Activated T-helper 1 cell treated with anti-CD3 and anti-CD28 coated beads, Interleukin-12 subunit alpha, Interleukin-12 subunit beta, Interleukin-2, Interleukin-4 antibody, amounts not matched to agents 30 ng/mL and 10 ng/mL and 1 ng/mL, durations not matched to agents 14 hours and 24 hours and 36 hours (primary cell): ENCODE results near the gene NLRP8. TPM values are rescaled to one million over a fixed set of nuclear protein-coding genes. Genes with fewer than 3 reads are reported as not detected.
"Not testable (repeated sequence)": the region's sequence is repeated elsewhere in the genome, so short reads cannot be mapped to it uniquely, and the experiment has no call there.

Source experiments
- DNase-seq: peaks from one replicate; pipeline ENCODE4 v3.0.0; 2021; ENCODE audit warnings: low spot score
- H3K27ac Mint-ChIP-seq: one replicate; pipeline ENCODE4 v1.8.0; 2021; ENCODE audit warnings: mild to moderate bottlenecking, mixed read lengths
- H3K27me3 Mint-ChIP-seq: one replicate; pipeline ENCODE4 v1.8.0; 2022; ENCODE audit warnings: mild to moderate bottlenecking, moderate library complexity, mixed read lengths; ENCODE audit not compliant: insufficient read depth
- H3K36me3 Mint-ChIP-seq: one replicate; pipeline ENCODE4 v1.8.0; 2021; ENCODE audit warnings: low read depth, mixed read lengths
- H3K4me1 Mint-ChIP-seq: one replicate; pipeline ENCODE4 v1.8.0; 2021; ENCODE audit warnings: low read depth, mixed read lengths
- H3K4me3 Mint-ChIP-seq: one replicate; pipeline ENCODE4 v1.8.0; 2021; ENCODE audit warnings: mild to moderate bottlenecking, moderate library complexity, mixed read lengths
- H3K9me3 Mint-ChIP-seq: one replicate; pipeline ENCODE4 v1.8.0; 2021; ENCODE audit warnings: mixed read lengths
- intact Hi-C: fragments of 100-400 bp; cut with micrococcal nuclease; formaldehyde crosslinking; loops from one replicate; pipeline ENCODE4 v1.15.1; 2024
- total RNA-seq: library from RNA; stranded (reverse); gene quantifications from 2 replicates; pipeline ENCODE4 v1.2.3, GENCODE V29; 2022

Gene NLRP8
- not detected in 2 replicates for total RNA-seq

DNA sequence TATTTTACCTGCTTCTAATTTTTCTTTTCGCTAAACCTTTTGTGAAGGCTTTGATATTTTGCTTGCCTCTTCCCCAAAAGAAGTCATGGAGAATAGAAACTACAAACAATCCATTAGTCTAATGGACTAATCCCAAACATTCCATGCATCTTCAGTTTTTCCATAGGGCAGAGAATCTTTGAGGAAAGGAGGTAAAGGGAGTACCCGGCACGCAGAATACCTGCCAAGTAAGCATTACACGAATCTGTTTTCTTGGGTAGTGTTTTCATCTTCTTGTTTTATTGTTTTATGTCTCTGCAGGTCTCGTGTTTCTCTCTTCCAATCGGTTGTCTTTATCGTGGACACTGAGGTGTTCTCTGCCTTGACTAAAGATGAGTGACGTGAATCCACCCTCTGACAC lies at the start of gene NLRP8:
Gene NLRP8, plus strand, starts transcription at position 301 of the 400 bp plus-strand sequence.
- peaks cover 47% of the 10 kb centered on the region for H3K9me3 Mint-ChIP-seq
- no peak within 1 kb of the TSS for H3K27ac Mint-ChIP-seq
- no peaks in the 10 kb centered on the region for H3K4me1 Mint-ChIP-seq
- DNase-seq, result no peak
- no peaks in the 10 kb centered on the region for H3K36me3 Mint-ChIP-seq
- no peaks in the 10 kb centered on the region for H3K27me3 Mint-ChIP-seq
- no peak within 1 kb of the TSS for H3K4me3 Mint-ChIP-seq
- intact Hi-C loops, result no loop called here

DNA sequence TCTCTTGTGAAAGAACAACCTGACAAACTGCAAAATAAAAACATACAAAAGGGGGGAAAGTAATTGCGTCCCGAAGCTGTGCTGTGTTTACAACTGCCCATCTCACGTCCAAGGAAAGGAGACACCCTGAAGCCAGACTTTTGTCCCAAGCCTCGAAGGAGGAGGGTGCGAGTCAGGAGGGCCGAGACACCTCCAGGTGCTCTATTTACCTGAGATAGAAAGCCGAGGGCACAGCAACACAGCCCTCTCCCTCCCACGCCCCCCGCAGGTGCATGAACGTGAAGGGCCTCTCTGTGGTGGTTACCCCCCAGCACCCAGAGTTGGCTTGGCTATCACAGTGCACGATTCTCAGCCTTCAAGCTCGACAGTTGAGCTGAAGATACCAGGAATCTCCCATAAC lies 48.7 kb upstream of the NLRP8 start:
- H3K4me3 Mint-ChIP-seq, result no peak overlapping the region
- intact Hi-C loops, result no loop called here
- H3K27ac Mint-ChIP-seq, result no peak overlapping the region
- no peaks in the 10 kb centered on the region for H3K27me3 Mint-ChIP-seq
- no peaks in the 10 kb centered on the region for H3K36me3 Mint-ChIP-seq
- no peaks in the 10 kb centered on the region for H3K4me1 Mint-ChIP-seq
- DNase-seq, result no peak
- H3K9me3 Mint-ChIP-seq, result peaks cover 49% of the 10 kb centered on the region

DNA sequence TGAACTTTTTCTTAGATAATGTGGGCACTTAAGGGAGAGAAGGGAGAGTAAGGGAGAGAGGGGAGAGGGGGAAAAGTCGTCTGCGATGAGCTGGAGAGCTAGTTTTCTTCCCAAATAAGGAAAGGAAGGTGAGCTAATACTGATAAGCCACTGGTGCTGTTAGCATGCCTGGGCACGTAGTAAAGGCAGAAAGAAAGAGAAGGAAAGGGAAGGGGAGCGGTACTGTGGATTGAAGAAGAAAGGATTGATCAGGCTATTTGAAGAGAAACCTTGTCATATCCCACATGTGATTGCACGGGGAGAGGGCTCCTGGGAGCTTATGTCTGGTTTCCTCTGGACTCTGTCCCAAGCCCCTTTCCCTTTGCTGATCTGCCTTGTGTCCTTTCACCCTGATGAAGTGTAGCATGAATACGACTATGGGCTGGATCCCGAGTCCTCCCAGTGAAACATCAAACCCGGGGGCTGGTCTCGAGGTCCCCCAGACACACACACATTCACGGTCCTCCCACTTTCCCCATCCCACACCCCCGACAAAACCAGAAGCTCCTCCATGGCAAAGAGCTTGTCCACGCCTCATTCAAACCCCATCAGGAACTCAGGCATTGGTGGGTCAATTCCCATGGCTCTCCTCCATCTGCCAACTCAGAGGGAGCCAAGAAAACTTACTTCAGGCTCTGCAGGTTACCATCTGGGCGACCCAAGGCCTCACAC lies 46.1 kb upstream of the NLRP8 start:
- DNase-seq, result no peak
- intact Hi-C loops, result no loop called here
- peaks cover 58% of the 10 kb centered on the region for H3K9me3 Mint-ChIP-seq
- H3K4me1 Mint-ChIP-seq, result no peaks in the 10 kb centered on the region
- H3K36me3 Mint-ChIP-seq, result no peaks in the 10 kb centered on the region
- no peak overlapping the region for H3K27ac Mint-ChIP-seq
- H3K27me3 Mint-ChIP-seq, result no peaks in the 10 kb centered on the region
- no peak overlapping the region for H3K4me3 Mint-ChIP-seq

DNA sequence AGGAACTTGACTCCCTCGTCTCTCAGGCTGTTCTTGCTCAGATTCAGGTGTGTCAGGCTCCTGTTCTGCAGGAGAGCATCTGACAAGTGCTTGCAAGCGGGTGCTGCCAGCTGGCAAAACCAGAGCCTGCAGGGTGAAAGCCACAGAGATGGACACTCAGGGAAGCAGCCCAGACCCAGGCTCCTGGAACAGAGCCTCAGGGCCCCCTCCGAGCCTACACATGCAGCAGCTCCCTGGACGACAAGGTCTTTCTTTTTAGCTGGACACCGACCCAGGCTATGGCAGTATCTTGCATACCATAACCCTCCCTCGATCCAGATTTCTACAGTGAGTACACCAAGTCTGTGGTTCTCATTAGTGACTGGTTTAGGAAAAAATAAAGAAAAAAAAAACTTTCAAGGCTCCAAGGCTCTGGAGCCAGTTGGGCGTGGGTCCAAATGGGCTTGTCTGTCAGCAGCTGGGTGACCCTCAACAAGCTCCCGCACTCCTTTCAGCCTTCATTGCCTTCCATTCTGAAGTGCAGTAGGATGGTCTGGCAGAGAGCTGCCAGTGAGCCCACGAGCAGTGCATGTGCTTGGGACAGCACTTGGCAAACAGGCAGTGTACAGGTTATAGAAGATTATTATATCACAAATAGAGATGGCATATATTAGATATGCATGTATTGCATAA lies 45.4 kb upstream of the NLRP8 start:
- Mint-ChIP-seq H3K4me3 (no peak overlapping the region), H3K36me3 (no peaks in the 10 kb centered on the region), H3K27me3 (no peaks in the 10 kb centered on the region), H3K27ac (no peak overlapping the region), H3K4me1 (no peaks in the 10 kb centered on the region), H3K9me3 (peaks cover 52% of the 10 kb centered on the region)
- no peak for DNase-seq
- intact Hi-C loops, result no loop called here

DNA sequence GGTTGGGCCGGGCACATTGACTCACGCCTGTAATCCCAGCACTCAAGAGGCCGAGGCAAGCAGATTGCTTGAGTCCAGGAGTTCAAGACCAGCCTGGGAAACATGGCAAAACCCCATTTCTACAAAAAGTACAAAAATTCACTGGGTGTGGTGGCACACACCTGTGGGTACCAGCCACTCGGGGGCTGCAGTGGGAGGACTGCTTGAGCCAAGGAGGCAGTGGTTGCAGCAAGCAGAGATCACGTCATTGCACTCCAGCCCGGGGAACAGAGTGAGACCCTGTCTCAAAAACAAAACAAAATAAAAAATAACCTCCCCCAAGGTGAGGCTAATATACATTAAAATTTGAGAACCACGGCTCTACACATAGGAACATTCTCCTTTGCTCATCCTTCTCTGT lies 40.3 kb upstream of the NLRP8 start:
- intact Hi-C loops, result no loop called here
- peaks cover 57% of the 10 kb centered on the region for H3K9me3 Mint-ChIP-seq
- H3K4me1 Mint-ChIP-seq, result no peaks in the 10 kb centered on the region
- no peak for DNase-seq
- no peak overlapping the region for H3K4me3 Mint-ChIP-seq
- no peaks in the 10 kb centered on the region for H3K36me3 Mint-ChIP-seq
- H3K27ac Mint-ChIP-seq, result no peak overlapping the region
- H3K27me3 Mint-ChIP-seq, result no peaks in the 10 kb centered on the region

DNA sequence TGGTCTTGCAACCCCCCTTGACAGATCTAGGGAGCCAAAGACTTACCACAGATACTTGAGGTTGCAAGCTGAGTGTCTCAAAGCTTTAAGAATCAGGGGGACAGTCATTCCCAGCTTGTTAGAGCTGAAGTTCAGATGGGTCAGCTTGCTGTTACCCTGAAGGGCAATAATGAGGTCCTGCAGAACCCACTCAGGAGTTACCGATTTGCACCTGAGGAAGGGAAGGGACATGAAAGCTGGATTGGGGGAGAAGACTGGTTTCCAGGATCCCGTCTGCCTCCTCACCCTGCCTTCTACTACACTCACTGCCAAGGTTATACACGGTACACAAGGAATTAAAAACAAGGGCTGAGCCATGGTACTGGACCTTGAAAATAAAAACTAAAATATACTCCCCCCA lies 39.9 kb upstream of the NLRP8 start:
- intact Hi-C loops, result no loop called here
- Mint-ChIP-seq H3K4me1 (no peaks in the 10 kb centered on the region), H3K4me3 (no peak overlapping the region), H3K27ac (no peak overlapping the region), H3K9me3 (peaks cover 61% of the 10 kb centered on the region), H3K27me3 (no peaks in the 10 kb centered on the region), H3K36me3 (no peaks in the 10 kb centered on the region)
- no peak for DNase-seq

DNA sequence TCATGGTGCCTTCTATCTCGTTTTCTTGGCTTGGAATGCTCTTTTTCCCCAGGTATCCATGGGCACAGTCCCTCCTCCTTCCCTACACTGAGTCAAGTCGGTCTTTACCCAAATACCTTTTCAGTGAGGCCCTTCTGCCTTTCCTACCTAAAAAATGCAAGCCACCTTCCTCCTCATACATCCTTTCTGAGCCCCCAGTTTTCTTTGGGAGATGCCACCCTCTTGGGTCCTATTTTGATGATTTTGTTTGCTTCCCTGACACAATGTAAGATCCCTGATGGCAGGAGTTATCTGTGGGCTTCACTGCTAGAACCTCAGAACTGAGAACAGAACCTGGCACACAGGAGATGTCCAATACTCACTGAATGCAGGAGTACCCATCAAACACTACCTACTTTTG lies 37.8 kb upstream of the NLRP8 start:
- Mint-ChIP-seq H3K27ac (no peak overlapping the region), H3K4me3 (no peak overlapping the region), H3K9me3 (peaks cover 62% of the 10 kb centered on the region), H3K36me3 (no peaks in the 10 kb centered on the region), H3K4me1 (no peaks in the 10 kb centered on the region), H3K27me3 (no peaks in the 10 kb centered on the region)
- intact Hi-C loops, result no loop called here
- DNase-seq, result no peak

DNA sequence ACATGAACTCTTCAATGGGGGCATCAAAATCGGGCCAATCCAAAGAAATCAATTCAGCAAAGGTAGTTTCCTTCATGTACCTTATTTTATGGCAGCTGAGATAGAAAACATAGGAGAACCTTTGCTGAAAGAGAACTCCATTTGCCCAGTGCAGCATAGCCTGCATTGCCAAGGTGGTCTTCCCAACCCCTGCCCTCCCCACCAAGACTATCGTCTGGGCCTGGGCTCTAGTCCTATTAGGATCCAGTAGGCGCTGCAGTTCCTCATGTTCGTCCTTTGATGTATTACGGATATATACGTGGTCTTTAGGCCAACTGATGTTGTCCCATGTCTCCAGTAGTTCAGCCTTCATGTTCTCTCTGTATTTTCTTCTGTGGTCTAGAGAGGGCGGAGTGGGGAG lies 34.7 kb upstream of the NLRP8 start:
- no peak overlapping the region for H3K27ac Mint-ChIP-seq
- no peaks in the 10 kb centered on the region for H3K36me3 Mint-ChIP-seq
- intact Hi-C loops, result no loop called here
- H3K4me3 Mint-ChIP-seq, result no peak overlapping the region
- DNase-seq, result no peak
- peaks cover 61% of the 10 kb centered on the region for H3K9me3 Mint-ChIP-seq
- H3K4me1 Mint-ChIP-seq, result no peaks in the 10 kb centered on the region
- H3K27me3 Mint-ChIP-seq, result no peaks in the 10 kb centered on the region

DNA sequence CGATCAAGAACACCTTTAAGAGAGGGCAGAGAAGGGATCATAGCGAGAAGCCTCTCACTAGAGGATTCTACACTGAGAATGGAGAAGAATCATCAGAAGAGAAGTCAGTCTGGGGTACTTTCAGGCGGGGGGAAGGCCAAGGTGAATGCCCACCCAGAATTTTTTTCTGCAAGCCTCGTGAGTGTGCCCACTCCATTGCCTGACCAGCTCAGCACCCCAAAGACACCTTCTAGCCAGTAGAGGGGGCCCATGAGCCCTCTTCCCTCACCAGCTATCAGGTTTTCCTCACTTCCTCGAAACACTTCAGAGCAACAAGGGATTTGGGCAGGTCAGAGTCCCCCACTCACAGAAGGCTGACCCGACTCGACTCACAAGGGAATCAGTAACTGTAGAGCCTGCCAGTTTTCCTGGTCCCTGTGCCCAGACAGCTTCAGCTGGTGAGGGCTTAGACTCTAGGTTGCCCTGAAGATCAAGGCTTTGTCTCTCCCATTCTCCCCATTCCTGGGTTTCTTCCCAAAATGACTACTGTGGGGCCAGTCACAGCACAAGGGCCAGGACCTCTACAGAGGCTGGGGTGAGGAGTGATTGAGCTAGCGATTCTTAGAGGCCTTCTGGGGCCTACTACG lies 33.9 kb upstream of the NLRP8 start:
- no peak for DNase-seq

DNA sequence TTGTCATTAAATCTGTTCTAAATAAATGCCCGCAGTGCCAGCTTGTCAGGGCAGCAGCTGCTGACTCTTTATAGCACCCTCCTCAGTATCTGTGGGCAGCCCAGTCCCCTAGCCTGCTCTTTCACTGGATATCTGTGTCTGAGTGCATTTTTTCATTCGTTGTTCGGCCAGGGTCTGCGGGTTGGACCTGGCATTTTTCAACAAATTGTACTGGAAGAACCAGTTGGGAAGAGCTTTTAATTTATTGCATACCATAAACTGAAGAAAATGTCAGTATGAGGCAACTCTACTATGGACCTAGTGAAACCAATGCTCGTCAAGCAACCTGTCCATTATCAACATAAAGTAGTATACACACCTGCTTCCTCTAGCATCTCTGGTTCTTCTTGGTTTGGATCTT lies 24.1 kb upstream of the NLRP8 start:
- H3K4me3 Mint-ChIP-seq, result no peak overlapping the region
- no peaks in the 10 kb centered on the region for H3K4me1 Mint-ChIP-seq
- no peak for DNase-seq
- peaks cover 62% of the 10 kb centered on the region for H3K9me3 Mint-ChIP-seq
- H3K36me3 Mint-ChIP-seq, result no peaks in the 10 kb centered on the region
- intact Hi-C loops, result no loop called here
- H3K27me3 Mint-ChIP-seq, result no peaks in the 10 kb centered on the region
- H3K27ac Mint-ChIP-seq, result no peak overlapping the region

More for the DNA sequence above, 33.9 kb upstream of the NLRP8 start:
- no peaks in the 10 kb centered on the region for H3K36me3 Mint-ChIP-seq
- H3K4me1 Mint-ChIP-seq, result no peaks in the 10 kb centered on the region
- peaks cover 62% of the 10 kb centered on the region for H3K9me3 Mint-ChIP-seq
- intact Hi-C loops, result no loop called here
- H3K27ac Mint-ChIP-seq, result no peak overlapping the region
- H3K4me3 Mint-ChIP-seq, result no peak overlapping the region
- no peaks in the 10 kb centered on the region for H3K27me3 Mint-ChIP-seq

DNA sequence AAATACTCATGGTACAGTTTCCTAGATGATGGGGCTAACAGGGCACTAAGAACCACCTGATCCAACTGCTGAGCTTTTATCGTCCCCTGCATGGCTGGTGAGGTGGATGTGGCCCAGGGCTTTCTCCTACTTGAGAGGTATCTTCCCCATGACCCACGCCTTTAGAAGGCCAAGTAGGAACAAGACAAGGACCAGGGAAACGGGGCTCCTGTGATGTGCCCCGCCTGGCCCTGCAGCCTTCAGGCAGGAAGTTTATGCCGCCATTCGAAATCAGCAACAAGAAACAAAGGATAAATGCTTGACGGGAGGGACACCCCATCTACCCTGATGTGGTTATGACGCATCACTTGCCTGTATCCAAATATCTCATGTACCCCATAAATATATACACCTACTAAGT lies 19.6 kb upstream of the NLRP8 start:
- H3K4me1 Mint-ChIP-seq, result no peaks in the 10 kb centered on the region
- H3K4me3 Mint-ChIP-seq, result no peak overlapping the region
- intact Hi-C loops, result no loop called here
- H3K27ac Mint-ChIP-seq, result no peak overlapping the region
- no peak for DNase-seq
- H3K27me3 Mint-ChIP-seq, result no peaks in the 10 kb centered on the region
- peaks cover 2% of the 10 kb centered on the region for H3K36me3 Mint-ChIP-seq
- H3K9me3 Mint-ChIP-seq, result peaks cover 63% of the 10 kb centered on the region

DNA sequence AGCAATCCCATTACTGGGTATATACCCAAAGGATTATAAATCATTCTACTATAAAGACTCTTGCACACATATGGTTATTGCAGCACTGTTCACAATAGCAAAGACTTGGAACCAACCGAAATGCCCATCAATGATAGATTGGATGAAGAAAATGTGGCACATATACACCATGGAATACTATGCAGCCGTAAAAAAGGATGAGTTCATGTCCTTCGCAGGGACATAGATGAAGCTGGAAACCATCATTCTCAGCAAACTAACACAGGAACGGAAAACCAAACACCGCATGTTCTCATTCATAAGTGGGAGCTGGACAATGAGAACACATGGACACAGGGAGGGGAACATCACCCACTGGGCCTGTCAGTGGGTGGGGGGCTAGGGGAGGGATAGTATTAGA lies 18.4 kb upstream of the NLRP8 start:
- H3K9me3 Mint-ChIP-seq, result peaks cover 63% of the 10 kb centered on the region
- not testable (repeated sequence) for H3K4me1 Mint-ChIP-seq

DNA sequence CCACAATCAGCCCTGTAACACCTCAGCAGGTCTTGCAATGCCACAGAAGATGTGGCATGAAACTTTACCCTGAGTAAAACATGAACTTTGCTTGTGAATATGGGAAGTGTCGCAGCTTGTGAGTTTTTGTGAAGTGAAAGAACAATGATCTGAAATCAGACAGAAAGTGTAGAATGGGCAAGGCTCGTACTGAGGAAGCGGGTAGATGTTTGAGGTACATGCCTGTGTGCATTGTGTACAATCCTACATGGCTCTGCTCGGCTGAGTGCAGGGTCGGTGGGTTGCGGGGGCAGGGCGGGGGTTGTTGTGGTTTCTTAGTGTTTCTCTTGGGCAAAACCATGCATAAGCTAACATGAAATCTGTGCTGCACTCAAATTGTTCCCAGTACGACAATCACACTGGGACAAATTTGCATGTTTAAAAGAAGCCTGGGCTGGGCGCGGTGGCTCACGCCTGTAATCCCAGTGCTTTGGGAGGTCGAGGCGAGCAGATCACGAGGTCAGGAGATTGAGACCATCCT lies 16.6 kb upstream of the NLRP8 start:
- Mint-ChIP-seq H3K36me3 (peaks cover 2% of the 10 kb centered on the region), H3K4me1 (no peaks in the 10 kb centered on the region), H3K27ac (no peak overlapping the region), H3K9me3 (peaks cover 69% of the 10 kb centered on the region), H3K27me3 (no peaks in the 10 kb centered on the region), H3K4me3 (no peak overlapping the region)
- DNase-seq, result no peak
- intact Hi-C loops, result no loop called here

More for the DNA sequence above, 18.4 kb upstream of the NLRP8 start:
- H3K27me3 Mint-ChIP-seq, H3K36me3 Mint-ChIP-seq, DNase-seq, H3K4me3 Mint-ChIP-seq, H3K27ac Mint-ChIP-seq, intact Hi-C loops: not testable (repeated sequence)
